ENCODE measurements around the gene MRTFA.

Gene MRTFA

DNA sequence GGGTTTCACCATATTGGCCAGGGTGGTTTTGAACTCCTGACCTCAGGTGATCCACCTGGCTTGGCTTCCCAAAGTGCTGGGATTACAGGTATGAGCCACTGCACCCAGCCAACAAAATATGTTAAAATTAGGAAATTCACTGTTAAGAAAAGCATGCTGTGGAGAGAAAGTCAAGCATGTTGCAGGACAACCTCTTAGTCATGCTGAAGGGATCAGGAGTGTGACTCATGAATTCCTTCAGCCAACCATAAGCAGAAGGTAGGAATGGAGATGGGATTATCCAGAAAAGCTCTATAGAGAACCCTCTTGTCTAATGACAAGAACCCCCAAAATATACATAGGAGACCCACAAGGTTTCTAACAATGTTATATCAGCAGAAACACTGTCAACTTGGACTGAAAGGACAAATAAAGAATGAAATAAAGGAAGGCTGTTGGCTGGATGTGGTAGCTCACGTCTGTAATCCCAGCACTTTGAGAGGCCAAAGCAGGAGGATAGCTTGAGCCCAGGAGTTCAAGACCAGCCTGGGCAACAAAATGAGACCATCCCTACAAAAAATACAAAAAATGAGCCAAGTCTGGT, 16.0 kb downstream of the MRTFA start:
- no peak for DNase-seq (ENCODE audit: low read depth)
- no peak overlapping the region for H3K4me3 ChIP-seq (ENCODE audit: control insufficient read depth, low read depth, low read length)
- TF ChIP-seq CTCF (IDR thresholded peaks at IDR 0.05; ENCODE audit: control insufficient read depth, insufficient read depth, low read depth, low read length, missing control alignments) = no peak

DNA sequence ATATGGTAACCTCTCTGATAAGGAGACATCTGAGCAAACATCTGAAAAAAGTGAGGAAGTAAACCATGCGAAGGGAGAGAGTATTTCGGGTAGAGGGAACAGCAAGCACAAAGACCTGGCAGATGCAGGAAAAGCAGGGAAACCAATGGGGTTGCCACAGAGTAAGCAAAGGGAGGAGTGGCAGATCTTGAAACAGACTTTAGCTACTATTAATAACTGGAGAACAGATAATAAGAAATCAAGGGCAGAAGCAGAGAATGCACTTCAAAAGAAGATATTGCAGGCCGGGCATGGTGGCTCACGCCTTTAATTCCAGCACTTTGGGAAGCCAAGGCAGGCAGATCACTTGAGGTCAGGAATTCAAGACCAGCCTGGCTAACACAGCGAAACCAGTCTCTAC, 18.1 kb downstream of the MRTFA start:
- H3K4me3 ChIP-seq (ENCODE audit: control insufficient read depth, low read depth, low read length) = no peak overlapping the region
- no peak for DNase-seq (ENCODE audit: low read depth)
- no peak for TF ChIP-seq CTCF (IDR thresholded peaks at IDR 0.05; ENCODE audit: control insufficient read depth, insufficient read depth, low read depth, low read length, missing control alignments)

GRCh38 chr22:40616578-40616977, 19.9 kb downstream of the MRTFA start:
- no peak for TF ChIP-seq CTCF (IDR thresholded peaks at IDR 0.05; ENCODE audit: control insufficient read depth, insufficient read depth, low read depth, low read length, missing control alignments)
- H3K4me3 ChIP-seq (ENCODE audit: control insufficient read depth, low read depth, low read length) = no peak overlapping the region
- no peak for DNase-seq (ENCODE audit: low read depth)

DNA sequence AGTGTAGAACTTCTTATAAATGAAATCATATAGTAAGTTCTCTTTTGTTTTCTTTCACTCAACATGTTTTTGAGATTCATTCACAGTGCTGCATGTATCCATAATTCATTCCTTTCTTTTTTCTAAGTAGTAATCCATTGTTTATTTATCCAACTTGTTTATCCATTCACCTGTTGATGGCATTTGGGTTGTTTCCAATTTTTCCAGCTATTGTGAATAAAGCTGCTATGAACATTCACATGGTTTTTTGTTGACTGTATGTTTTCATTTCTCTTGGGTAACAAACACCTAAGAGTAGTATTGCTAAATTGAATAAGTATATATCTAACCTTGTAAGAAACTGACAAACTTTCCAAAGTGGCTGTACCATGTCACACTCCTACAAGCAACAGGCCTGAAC, 23.5 kb downstream of the MRTFA start:
- no peak overlapping the region for H3K4me3 ChIP-seq (ENCODE audit: control insufficient read depth, low read depth, low read length)
- no peak for TF ChIP-seq CTCF (IDR thresholded peaks at IDR 0.05; ENCODE audit: control insufficient read depth, insufficient read depth, low read depth, low read length, missing control alignments)
- DNase-seq (ENCODE audit: low read depth) = no peak

DNA sequence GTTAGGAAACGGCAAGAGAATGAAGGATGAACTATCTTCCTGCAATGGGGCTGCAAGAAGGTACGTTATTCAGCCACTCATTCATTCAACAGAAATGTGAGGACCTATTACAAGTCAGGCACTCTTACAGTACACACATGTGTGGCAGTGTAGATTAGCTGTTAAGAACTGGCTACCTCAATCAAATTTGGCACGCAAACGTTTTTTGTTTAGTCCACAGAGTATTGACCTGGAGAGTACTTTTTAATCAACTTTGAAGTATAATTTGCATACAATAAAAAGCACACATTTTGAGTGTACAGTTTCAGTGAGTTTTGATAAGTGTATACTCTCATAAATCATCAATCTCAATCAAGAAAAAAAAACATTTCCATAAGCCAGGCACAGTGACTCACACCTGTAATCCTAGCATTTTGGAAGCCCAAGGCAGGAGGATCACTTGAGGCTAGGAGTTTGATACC, 24.2 kb downstream of the MRTFA start:
- TF ChIP-seq CTCF (IDR thresholded peaks at IDR 0.05; ENCODE audit: control insufficient read depth, insufficient read depth, low read depth, low read length, missing control alignments) = no peak
- no peak overlapping the region for H3K4me3 ChIP-seq (ENCODE audit: control insufficient read depth, low read depth, low read length)
- no peak for DNase-seq (ENCODE audit: low read depth)

- DNase-seq (ENCODE audit: low read depth) = no peak
- no peak for TF ChIP-seq CTCF (IDR thresholded peaks at IDR 0.05; ENCODE audit: control insufficient read depth, insufficient read depth, low read depth, low read length, missing control alignments)
- H3K4me3 ChIP-seq (ENCODE audit: control insufficient read depth, low read depth, low read length) = no peak overlapping the region
Observed at GRCh38 chr22:40611606-40612005, 24.9 kb downstream of the MRTFA start.
